Neutrophil (primary cell): Measurements from ENCODE around the gene RHCE.
"Not testable (repeated sequence)": the region's sequence is repeated elsewhere in the genome, so short reads cannot be mapped to it uniquely, and the experiment has no call there.

Source experiments
- H3K27ac ChIP-seq: fragments of 200-600 bp; sonication (generic); 2 replicates; pipeline ENCODE4 v1.5.1; 2016; ENCODE audit warnings: mild to moderate bottlenecking, moderate library complexity
- H3K27me3 ChIP-seq: fragments of 200-600 bp; sonication (generic); 2 replicates; pipeline ENCODE4 v1.6.0; 2016; ENCODE audit warnings: mild to moderate bottlenecking
- H3K36me3 ChIP-seq: fragments of 200-600 bp; sonication (generic); 2 replicates; pipeline ENCODE4 v1.5.1; 2017
- H3K4me1 ChIP-seq, 2 experiments: fragments of 200-600 bp in 1 of 2; sonication (generic) in 1 of 2; 1 replicate in 1 of 2; 2 replicates in 1 of 2; pipeline versions ENCODE4 v1.5.1 to v1.6.1; 2013 to 2016; ENCODE audit warnings: low read depth in 1 of 2, low read length in 1 of 2, mild to moderate bottlenecking in 1 of 2, moderate library complexity in 1 of 2; ENCODE audit not compliant: control insufficient read depth in 1 of 2, insufficient read depth in 1 of 2
- H3K4me3 ChIP-seq, 2 experiments: fragments of 200-600 bp in 1 of 2; sonication (generic) in 1 of 2; 1 replicate in 1 of 2; 2 replicates in 1 of 2; pipeline ENCODE4 v1.5.1; 2013 to 2016; ENCODE audit warnings: low read depth in 1 of 2, low read length in 1 of 2, mild to moderate bottlenecking in 1 of 2, moderate library complexity in 1 of 2
- H3K9me3 ChIP-seq: fragments of 200-600 bp; sonication (generic); 2 replicates; pipeline ENCODE4 v1.5.1; 2016
- TF ChIP-seq, protein P1 (sequence below): fragments of 200-600 bp; sonication (generic); IDR thresholded peaks from 2 replicates; pipeline ENCODE4 v1.5.1; 2016; ENCODE audit warnings: antibody characterized with exemption

Gene RHCE

DNA sequence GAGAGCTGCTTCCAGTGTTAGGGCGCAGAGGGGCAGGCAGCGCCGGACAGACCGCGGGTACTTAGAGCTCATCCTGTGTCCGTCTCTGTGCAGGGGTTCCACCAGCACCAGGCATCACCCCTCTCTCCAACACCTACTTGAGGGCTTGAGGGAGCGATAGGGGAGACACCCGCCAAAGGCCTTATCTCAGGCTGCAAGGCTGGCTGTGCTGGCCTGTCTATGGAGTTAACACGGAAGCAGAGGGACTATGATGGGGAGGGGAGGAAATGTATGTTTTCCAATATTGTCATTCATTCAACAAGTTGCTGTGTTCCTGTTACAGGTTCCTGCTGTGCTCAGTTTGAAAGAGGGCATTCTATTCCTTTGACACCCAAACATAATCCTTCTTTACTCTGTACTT, at the start of gene RHCE:
Gene RHCE, minus strand, starts transcription at position 111 of the 400 bp plus-strand sequence. Its CDS starts 39 bp downstream, at position 72.
- H3K27me3 ChIP-seq, H3K27ac ChIP-seq, H3K4me3 ChIP-seq, H3K9me3 ChIP-seq, H3K36me3 ChIP-seq, H3K4me1 ChIP-seq: not testable (repeated sequence)

DNA sequence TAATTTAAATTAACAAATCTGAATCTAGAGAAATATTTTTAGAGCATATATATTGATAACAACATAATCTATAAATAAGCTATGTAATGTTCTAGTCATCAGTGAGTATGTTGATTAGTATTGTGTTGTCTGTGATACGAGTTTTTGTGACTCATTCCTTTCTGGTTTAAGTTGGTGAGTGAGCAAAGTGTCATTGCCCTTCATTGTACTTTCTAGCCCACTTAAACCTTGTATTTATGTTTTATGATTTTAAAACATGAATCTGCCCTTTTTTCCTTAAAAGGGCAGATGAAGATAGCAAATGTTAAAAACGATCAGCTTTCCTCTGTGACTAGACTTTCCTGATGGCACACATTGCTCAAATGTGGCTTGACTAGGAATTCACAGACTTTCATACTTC, 48.6 kb upstream of the RHCE start:
- Histone ChIP-seq H3K4me1 (no peaks in the 10 kb centered on the region), H3K27me3 (no peaks in the 10 kb centered on the region), H3K27ac (no peak overlapping the region), H3K36me3 (no peaks in the 10 kb centered on the region), H3K9me3 (no peaks in the 10 kb centered on the region), H3K4me3 (no peak overlapping the region)
- TF ChIP-seq, protein P1, sequence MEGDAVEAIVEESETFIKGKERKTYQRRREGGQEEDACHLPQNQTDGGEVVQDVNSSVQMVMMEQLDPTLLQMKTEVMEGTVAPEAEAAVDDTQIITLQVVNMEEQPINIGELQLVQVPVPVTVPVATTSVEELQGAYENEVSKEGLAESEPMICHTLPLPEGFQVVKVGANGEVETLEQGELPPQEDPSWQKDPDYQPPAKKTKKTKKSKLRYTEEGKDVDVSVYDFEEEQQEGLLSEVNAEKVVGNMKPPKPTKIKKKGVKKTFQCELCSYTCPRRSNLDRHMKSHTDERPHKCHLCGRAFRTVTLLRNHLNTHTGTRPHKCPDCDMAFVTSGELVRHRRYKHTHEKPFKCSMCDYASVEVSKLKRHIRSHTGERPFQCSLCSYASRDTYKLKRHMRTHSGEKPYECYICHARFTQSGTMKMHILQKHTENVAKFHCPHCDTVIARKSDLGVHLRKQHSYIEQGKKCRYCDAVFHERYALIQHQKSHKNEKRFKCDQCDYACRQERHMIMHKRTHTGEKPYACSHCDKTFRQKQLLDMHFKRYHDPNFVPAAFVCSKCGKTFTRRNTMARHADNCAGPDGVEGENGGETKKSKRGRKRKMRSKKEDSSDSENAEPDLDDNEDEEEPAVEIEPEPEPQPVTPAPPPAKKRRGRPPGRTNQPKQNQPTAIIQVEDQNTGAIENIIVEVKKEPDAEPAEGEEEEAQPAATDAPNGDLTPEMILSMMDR = no peak

DNA sequence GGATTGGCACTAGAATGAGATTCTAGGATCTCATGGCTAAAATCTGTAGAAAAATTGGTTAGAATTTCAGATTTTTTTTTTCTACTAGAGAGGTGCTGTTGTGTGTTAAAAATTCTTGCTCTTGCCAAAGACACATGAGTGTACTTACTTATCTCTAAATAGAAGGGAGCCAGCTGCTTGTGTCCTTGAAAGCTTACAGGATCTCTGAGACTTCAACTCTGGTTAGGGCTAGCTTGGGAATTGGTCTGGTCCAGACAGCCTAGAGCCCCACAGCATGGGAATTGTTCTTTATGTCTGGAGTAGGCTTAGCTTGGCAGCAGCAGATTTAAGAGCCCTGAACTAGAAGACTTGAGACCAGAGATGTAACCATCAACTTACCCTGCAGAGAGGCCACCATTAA, 47.4 kb upstream of the RHCE start:
- Histone ChIP-seq H3K4me3 (no peak overlapping the region), H3K4me1 (no peaks in the 10 kb centered on the region), H3K36me3 (no peaks in the 10 kb centered on the region), H3K9me3 (no peaks in the 10 kb centered on the region), H3K27ac (no peak overlapping the region), H3K27me3 (no peaks in the 10 kb centered on the region)
- TF ChIP-seq, protein P1 = no peak

DNA sequence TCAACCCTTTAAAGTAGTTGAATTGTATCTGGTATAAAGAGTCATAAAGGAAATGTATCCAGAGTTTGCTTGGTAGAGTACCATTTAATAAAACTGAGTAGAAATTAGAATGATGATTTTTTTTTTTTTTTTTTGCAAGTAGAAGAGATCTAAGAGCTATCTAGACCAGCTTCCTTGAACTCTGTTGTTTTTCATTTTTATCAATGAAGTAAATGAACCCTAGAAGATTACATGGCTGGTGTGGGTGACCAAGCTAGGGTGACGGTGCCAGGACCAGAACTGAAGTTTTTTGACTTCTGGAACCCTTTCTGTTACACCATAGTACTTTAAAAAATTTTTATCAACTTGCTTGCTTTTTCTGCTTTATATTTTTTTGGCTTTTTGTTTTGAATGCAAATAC, 47.0 kb upstream of the RHCE start:
- Histone ChIP-seq H3K4me3 (no peak overlapping the region), H3K9me3 (no peaks in the 10 kb centered on the region), H3K27ac (no peak overlapping the region), H3K27me3 (no peaks in the 10 kb centered on the region), H3K36me3 (peaks cover 4% of the 10 kb centered on the region), H3K4me1 (no peaks in the 10 kb centered on the region)
- TF ChIP-seq, protein P1 = no peak

DNA sequence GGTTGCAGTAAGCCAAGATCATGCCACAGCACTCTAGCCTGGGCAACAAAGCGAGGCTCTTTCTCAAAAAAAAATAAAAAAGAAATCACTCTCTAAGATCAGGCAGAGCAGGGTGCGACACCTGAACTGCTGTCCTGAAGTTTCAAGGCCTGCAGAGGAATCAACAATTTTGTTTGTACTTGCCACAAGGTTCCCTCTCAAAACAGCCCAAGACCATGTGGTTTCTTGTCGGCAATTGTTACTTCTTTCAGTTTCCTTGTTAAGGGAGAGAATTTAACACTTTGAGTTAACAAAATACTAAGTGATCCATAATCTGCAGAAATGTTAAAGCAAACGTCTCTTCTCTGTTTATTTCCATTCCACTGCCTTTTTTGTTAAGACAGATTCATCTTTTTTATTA, 46.6 kb upstream of the RHCE start:
- Histone ChIP-seq H3K36me3 (peaks cover 7% of the 10 kb centered on the region), H3K9me3 (no peaks in the 10 kb centered on the region), H3K4me3 (no peak overlapping the region), H3K27ac (no peak overlapping the region), H3K27me3 (no peaks in the 10 kb centered on the region), H3K4me1 (no peaks in the 10 kb centered on the region)
- TF ChIP-seq, protein P1 = no peak

DNA sequence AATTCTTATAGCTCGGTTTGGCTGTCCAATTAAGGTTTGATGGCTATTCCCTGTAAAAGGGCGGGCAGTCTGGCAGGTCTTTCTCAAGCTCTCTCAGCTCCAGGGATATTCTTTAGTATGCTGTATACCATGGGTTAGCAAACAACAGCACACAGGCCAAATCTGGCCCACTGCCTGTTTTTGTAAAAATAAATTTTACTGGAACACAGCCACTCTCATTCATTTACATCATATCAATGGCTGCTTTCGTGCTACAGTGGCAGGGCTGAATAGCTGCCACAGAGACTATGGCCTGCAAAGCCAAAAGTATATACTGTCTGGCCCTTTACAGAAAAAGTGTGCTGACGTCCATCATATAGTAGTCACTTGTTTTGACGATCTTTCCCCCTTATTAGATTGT, 42.1 kb upstream of the RHCE start:
- peaks cover 29% of the 10 kb centered on the region for H3K36me3 ChIP-seq
- no peaks in the 10 kb centered on the region for H3K9me3 ChIP-seq
- no peak overlapping the region for H3K27ac ChIP-seq
- TF ChIP-seq, protein P1 = no peak
- no peaks in the 10 kb centered on the region for H3K27me3 ChIP-seq
- H3K4me1 ChIP-seq = no peaks in the 10 kb centered on the region
- no peak overlapping the region for H3K4me3 ChIP-seq
